Hepatocyte (in vitro differentiated cells): ENCODE measurements around the gene NUDT3. TPM values are rescaled to one million over a fixed set of nuclear protein-coding genes. Genes with fewer than 3 reads are reported as not detected.

Source experiments
- DNase-seq: peaks from one replicate; pipeline ENCODE4 v3.0.0-alpha.2; 2016; ENCODE audit warnings: low spot score
- H2AFZ ChIP-seq: fragments of 200-600 bp; sonication (generic); 2 replicates; pipeline ENCODE4 v1.6.0; 2016; ENCODE audit warnings: antibody characterized with exemption, mild to moderate bottlenecking
- H3K27ac ChIP-seq: fragments of 200-600 bp; sonication (generic); 2 replicates; pipeline ENCODE4 v1.5.1; 2016; ENCODE audit warnings: mild to moderate bottlenecking
- H3K27me3 ChIP-seq: fragments of 200-600 bp; sonication (generic); 2 replicates; pipeline ENCODE4 v1.6.1; 2016
- H3K36me3 ChIP-seq: fragments of 200-600 bp; sonication (generic); replicated peaks from 2 replicates; pipeline ENCODE4 v1.5.1; 2016; ENCODE audit warnings: low read depth; ENCODE audit not compliant: insufficient read depth
- H3K4me1 ChIP-seq: fragments of 200-600 bp; sonication (generic); 2 replicates; pipeline ENCODE4 v1.5.1; 2016; ENCODE audit warnings: mild to moderate bottlenecking, moderate library complexity; ENCODE audit not compliant: insufficient read depth
- H3K4me2 ChIP-seq: fragments of 200-600 bp; sonication (generic); 2 replicates; pipeline ENCODE4 v1.6.0; 2016
- H3K4me3 ChIP-seq: fragments of 200-600 bp; sonication (generic); 2 replicates; pipeline ENCODE4 v1.5.1; 2016; ENCODE audit warnings: mild to moderate bottlenecking
- H3K79me2 ChIP-seq: fragments of 200-600 bp; sonication (generic); 2 replicates; pipeline ENCODE4 v1.6.0; 2017; ENCODE audit warnings: mild to moderate bottlenecking
- H3K9me2 ChIP-seq: fragments of 200-600 bp; sonication (generic); replicated peaks from 2 replicates; pipeline ENCODE4 v1.6.0; 2017; ENCODE audit warnings: mild to moderate bottlenecking; ENCODE audit not compliant: insufficient read depth
- H3K9me3 ChIP-seq: fragments of 200-600 bp; sonication (generic); 2 replicates; pipeline ENCODE4 v1.5.1; 2016; ENCODE audit warnings: low read depth, mild to moderate bottlenecking
- H4K20me1 ChIP-seq: fragments of 200-600 bp; sonication (generic); 2 replicates; pipeline ENCODE4 v1.6.0; 2016; ENCODE audit warnings: mild to moderate bottlenecking; ENCODE audit not compliant: insufficient read depth, poor library complexity, severe bottlenecking
- EZH2 ChIP-seq: fragments of 200-600 bp; sonication (generic); IDR thresholded peaks from 2 replicates; pipeline ENCODE4 v1.6.1; 2016; ENCODE audit warnings: antibody characterized with exemption, mild to moderate bottlenecking, borderline replicate concordance
- EZH2phosphoT487 ChIP-seq: fragments of 200-600 bp; sonication (generic); IDR thresholded peaks from one replicate; pipeline ENCODE4 v1.6.1; 2018; ENCODE audit warnings: antibody characterized with exemption, mild to moderate bottlenecking, low read depth, moderate library complexity; ENCODE audit not compliant: unreplicated experiment, severe bottlenecking
- WGBS: methylation state at CpG from one replicate; pipeline ENCODE4 v1.1.6; 2016; ENCODE audit warnings: low lambda C conversion rate; ENCODE audit errors: missing lambda C conversion rate; 5-methylcytosine and 5-hydroxymethylcytosine counted together
- polyA plus RNA-seq: library from polyadenylated mRNA; unstranded; fragments of >200 nt; fragmentation: Nextera tagmentation; extraction: Ambion mirVana; gene quantifications from 2 replicates; pipeline ENCODE4 v1.2.1, GENCODE V29; 2016
- total RNA-seq: library from RNA; depleted of rRNA; stranded (reverse); fragments of >200 nt; gene quantifications from 2 replicates; pipeline ENCODE4 v1.2.3, GENCODE V29; 2014
- TF ChIP-seq, protein P1 (sequence below): fragments of 200-600 bp; sonication (generic); IDR thresholded peaks from 2 replicates; pipeline ENCODE4 v1.5.1; 2016; ENCODE audit warnings: antibody characterized with exemption, mild to moderate bottlenecking; ENCODE audit not compliant: poor library complexity

The NUDT3 gene
- total and polyA plus RNA-seq, 2 experiments from 2014 or later = 6.2 to 20.4 TPM

DNA sequence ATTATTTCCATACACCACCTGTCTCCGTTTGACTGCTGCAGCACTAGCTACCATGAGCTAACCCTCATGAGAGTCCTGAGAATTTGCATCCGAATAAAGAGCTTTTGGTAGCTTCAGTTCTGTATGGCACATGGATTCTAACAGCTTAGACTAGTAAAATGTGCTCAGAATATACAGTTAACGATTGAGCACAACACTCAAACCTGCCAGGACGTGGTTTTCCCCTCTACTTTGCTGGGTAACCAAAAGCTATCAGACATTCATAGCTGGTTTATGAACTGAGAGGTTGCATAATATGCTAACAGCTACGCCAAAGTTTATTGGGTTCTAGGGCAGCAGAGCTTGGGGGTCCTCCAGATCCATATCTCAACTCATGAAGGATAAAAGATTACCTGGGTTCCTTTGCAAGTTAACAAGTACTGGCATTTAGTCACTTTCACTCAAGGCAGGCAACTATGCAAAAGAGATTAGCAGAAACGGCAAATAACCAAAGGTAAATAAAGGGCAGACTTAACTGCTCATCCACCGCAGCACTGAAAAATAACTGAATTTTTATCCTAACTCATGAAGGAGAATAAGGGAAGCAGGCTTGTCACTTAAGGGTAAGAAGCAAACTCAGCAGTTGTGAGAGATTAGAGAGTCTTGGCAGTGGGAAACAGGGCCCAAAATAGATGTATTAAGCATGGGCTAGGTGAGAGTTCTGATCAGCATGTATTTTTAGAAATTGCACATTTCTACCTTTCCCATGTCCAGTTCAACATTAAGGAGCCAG, 29.4 kb downstream of the NUDT3 start:
- H2AFZ ChIP-seq = no peak overlapping the region
- WGBS = 50% methylated on average over 7 of the region's 7 CpGs
- H3K79me2 ChIP-seq = peaks cover 83% of the 10 kb centered on the region
- H3K4me1 ChIP-seq = peaks cover 18% of the 10 kb centered on the region
- no peak overlapping the region for H3K4me3 ChIP-seq
- no peak for TF ChIP-seq EZH2
- H3K27me3 ChIP-seq = no peaks in the 10 kb centered on the region
- H3K9me3 ChIP-seq = no peaks in the 10 kb centered on the region
- no peaks in the 10 kb centered on the region for H3K36me3 ChIP-seq
- H3K9me2 ChIP-seq = no peaks in the 10 kb centered on the region
- H3K27ac ChIP-seq = no peak overlapping the region
- peak overlapping the region; percentile 16 for H3K4me2 ChIP-seq
- DNase-seq = no peak
- H4K20me1 ChIP-seq = peaks cover 31% of the 10 kb centered on the region

- no peaks in the 10 kb centered on the region for H3K9me2 ChIP-seq
- H3K9me3 ChIP-seq = no peaks in the 10 kb centered on the region
- peaks cover 19% of the 10 kb centered on the region for H3K4me1 ChIP-seq
- 45% methylated on average over 1 of the region's 1 CpG for WGBS
- H3K36me3 ChIP-seq = no peaks in the 10 kb centered on the region
- H2AFZ ChIP-seq = no peak overlapping the region
- H3K27me3 ChIP-seq = no peaks in the 10 kb centered on the region
- TF ChIP-seq, protein P1, sequence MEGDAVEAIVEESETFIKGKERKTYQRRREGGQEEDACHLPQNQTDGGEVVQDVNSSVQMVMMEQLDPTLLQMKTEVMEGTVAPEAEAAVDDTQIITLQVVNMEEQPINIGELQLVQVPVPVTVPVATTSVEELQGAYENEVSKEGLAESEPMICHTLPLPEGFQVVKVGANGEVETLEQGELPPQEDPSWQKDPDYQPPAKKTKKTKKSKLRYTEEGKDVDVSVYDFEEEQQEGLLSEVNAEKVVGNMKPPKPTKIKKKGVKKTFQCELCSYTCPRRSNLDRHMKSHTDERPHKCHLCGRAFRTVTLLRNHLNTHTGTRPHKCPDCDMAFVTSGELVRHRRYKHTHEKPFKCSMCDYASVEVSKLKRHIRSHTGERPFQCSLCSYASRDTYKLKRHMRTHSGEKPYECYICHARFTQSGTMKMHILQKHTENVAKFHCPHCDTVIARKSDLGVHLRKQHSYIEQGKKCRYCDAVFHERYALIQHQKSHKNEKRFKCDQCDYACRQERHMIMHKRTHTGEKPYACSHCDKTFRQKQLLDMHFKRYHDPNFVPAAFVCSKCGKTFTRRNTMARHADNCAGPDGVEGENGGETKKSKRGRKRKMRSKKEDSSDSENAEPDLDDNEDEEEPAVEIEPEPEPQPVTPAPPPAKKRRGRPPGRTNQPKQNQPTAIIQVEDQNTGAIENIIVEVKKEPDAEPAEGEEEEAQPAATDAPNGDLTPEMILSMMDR = no peak
- no peak for TF ChIP-seq EZH2phosphoT487
- peaks cover 85% of the 10 kb centered on the region for H3K79me2 ChIP-seq
- no peak overlapping the region for H3K27ac ChIP-seq
- no peak overlapping the region for H3K4me3 ChIP-seq
- H4K20me1 ChIP-seq = peaks cover 34% of the 10 kb centered on the region
- no peak overlapping the region for H3K4me2 ChIP-seq
- no peak for DNase-seq
Observed at GRCh38 chr6:34362176-34362575, 30.3 kb downstream of the NUDT3 start.

GRCh38 chr6:34360556-34360955, 31.9 kb downstream of the NUDT3 start:
- no peaks in the 10 kb centered on the region for H3K9me3 ChIP-seq
- no peaks in the 10 kb centered on the region for H3K27me3 ChIP-seq
- H3K4me1 ChIP-seq = peaks cover 19% of the 10 kb centered on the region
- no peak overlapping the region for H3K27ac ChIP-seq
- WGBS = 82% methylated on average over 2 of the region's 2 CpGs
- H4K20me1 ChIP-seq = peaks cover 34% of the 10 kb centered on the region
- TF ChIP-seq, protein P1 = no peak
- TF ChIP-seq EZH2phosphoT487 (no peak), EZH2 (no peak)
- H3K4me3 ChIP-seq = no peak overlapping the region
- no peaks in the 10 kb centered on the region for H3K36me3 ChIP-seq
- H3K9me2 ChIP-seq = no peaks in the 10 kb centered on the region
- no peak overlapping the region for H3K4me2 ChIP-seq
- H2AFZ ChIP-seq = no peak overlapping the region
- DNase-seq = no peak
- H3K79me2 ChIP-seq = peaks cover 93% of the 10 kb centered on the region

DNA sequence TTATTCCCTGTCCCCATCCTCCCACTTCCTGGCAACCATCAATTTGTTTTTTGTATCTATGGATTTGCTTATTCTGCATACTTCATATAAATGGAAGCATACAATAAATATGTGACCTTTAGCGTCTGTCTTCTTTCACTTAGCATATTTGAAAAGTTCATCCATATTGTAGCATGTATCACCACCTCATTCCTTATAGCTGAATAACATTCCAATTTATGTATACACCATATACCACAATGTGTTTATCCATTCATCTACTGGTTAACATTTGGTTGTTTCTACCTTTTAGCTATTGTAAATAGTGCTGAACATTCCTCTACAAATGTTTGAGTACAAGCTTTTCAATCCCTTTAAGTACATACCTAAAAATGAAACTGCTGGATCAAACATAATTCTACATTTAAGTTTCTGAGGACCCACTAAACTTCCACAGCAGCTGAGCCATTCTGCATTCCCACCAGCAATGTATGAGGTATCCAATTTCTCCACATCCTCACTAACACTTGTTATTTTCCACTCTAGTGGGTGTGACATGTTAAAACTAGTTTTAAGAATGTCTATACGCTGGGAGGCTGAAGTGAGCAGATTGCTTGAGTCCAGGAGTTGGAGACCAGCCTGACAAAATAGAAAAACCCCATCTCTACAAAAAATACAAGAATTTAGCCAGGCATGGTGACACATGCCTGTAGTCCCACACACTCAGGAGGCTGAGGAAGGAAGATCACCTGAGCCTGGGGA, 32.9 kb downstream of the NUDT3 start:
- no peak overlapping the region for H3K4me2 ChIP-seq
- H3K27ac ChIP-seq = no peak overlapping the region
- TF ChIP-seq EZH2 (no peak), EZH2phosphoT487 (no peak)
- TF ChIP-seq, protein P1 = no peak
- peaks cover 92% of the 10 kb centered on the region for H3K79me2 ChIP-seq
- no peak for DNase-seq
- H4K20me1 ChIP-seq = peaks cover 31% of the 10 kb centered on the region
- H3K9me2 ChIP-seq = no peaks in the 10 kb centered on the region
- no peak overlapping the region for H2AFZ ChIP-seq
- H3K4me1 ChIP-seq = peaks cover 19% of the 10 kb centered on the region
- H3K27me3 ChIP-seq = no peaks in the 10 kb centered on the region
- 81% methylated on average over 2 of the region's 2 CpGs for WGBS
- H3K4me3 ChIP-seq = no peak overlapping the region
- no peaks in the 10 kb centered on the region for H3K9me3 ChIP-seq
- no peaks in the 10 kb centered on the region for H3K36me3 ChIP-seq
